ENCODE results near the gene EPAS1. TPM values are rescaled to one million over a fixed set of nuclear protein-coding genes. Genes with fewer than 3 reads are reported as not detected.

The EPAS1 gene
- total and polyA plus RNA-seq, 2 of the 13 experiments (the other 11 are each of a cell fraction or from before 2014, with no cell fraction given) = 47.1 to 182 TPM

DNA sequence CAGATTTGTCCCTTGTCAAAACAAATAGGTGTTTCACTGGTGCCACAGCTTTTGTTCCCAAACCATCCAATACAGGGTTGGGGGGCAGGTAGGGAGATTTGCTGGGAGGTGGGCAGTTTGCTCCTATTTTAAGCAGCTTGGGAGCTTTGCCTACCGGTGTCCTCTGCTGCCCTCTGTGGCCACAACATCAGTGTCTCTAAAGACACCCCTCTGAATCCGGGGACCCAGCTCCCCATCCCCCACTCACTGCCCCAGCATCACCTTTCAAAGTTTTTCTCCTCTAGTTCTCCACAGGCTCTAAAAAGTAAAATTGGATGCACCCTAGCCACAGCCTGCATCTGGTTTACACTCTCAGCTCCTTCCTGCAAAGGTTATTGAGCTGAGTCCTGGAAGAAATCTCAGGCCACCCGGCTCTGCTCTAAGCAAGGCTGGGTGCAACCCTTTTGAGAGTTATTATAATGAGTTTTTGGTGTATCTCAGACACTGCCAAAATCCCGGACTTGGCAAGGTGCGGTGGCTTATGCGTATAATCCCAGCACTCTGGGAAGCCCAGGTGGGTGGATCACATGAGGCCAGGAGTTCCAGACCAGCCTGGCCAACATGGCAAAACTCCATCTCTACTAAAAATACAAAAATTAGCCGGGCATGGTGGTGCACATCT, 2.9 kb upstream of the EPAS1 start (continued):
- TF ChIP-seq, protein P1, sequence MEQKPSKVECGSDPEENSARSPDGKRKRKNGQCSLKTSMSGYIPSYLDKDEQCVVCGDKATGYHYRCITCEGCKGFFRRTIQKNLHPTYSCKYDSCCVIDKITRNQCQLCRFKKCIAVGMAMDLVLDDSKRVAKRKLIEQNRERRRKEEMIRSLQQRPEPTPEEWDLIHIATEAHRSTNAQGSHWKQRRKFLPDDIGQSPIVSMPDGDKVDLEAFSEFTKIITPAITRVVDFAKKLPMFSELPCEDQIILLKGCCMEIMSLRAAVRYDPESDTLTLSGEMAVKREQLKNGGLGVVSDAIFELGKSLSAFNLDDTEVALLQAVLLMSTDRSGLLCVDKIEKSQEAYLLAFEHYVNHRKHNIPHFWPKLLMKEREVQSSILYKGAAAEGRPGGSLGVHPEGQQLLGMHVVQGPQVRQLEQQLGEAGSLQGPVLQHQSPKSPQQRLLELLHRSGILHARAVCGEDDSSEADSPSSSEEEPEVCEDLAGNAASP (CRISPR knock-in tag; IDR thresholded peaks at IDR 0.05; ENCODE audit: borderline replicate concordance) = peak; percentile 52; the same call in 1 of the 2 replicates
- no peak for TF ChIP-seq TCF7L2 (IDR thresholded peaks at IDR 0.05; ENCODE audit: low read depth, low read length)
- TF ChIP-seq, protein P2, sequence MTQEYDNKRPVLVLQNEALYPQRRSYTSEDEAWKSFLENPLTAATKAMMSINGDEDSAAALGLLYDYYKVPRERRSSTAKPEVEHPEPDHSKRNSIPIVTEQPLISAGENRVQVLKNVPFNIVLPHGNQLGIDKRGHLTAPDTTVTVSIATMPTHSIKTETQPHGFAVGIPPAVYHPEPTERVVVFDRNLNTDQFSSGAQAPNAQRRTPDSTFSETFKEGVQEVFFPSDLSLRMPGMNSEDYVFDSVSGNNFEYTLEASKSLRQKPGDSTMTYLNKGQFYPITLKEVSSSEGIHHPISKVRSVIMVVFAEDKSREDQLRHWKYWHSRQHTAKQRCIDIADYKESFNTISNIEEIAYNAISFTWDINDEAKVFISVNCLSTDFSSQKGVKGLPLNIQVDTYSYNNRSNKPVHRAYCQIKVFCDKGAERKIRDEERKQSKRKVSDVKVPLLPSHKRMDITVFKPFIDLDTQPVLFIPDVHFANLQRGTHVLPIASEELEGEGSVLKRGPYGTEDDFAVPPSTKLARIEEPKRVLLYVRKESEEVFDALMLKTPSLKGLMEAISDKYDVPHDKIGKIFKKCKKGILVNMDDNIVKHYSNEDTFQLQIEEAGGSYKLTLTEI (CRISPR knock-in tag; conservative IDR thresholded peaks at IDR 0.05) = no peak
- no peak for TF ChIP-seq CREM (IDR thresholded peaks at IDR 0.05)
- no peak for TF ChIP-seq CREM (CRISPR knock-in tag; IDR thresholded peaks at IDR 0.05)
- TF ChIP-seq NPAS2 (CRISPR knock-in tag; IDR thresholded peaks at IDR 0.05; ENCODE audit: borderline replicate concordance) = no peak
- TF ChIP-seq, protein P3, sequence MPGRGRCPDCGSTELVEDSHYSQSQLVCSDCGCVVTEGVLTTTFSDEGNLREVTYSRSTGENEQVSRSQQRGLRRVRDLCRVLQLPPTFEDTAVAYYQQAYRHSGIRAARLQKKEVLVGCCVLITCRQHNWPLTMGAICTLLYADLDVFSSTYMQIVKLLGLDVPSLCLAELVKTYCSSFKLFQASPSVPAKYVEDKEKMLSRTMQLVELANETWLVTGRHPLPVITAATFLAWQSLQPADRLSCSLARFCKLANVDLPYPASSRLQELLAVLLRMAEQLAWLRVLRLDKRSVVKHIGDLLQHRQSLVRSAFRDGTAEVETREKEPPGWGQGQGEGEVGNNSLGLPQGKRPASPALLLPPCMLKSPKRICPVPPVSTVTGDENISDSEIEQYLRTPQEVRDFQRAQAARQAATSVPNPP (CRISPR knock-in tag; IDR thresholded peaks at IDR 0.05) = no peak
- TF ChIP-seq ATAD3A (CRISPR knock-in tag; IDR thresholded peaks at IDR 0.05) = no peak
- TF ChIP-seq ZNF235 (CRISPR knock-in tag; IDR thresholded peaks at IDR 0.05; ENCODE audit: borderline replicate concordance) = no peak
- TF ChIP-seq ZBTB20 (CRISPR knock-in tag; IDR thresholded peaks at IDR 0.05; ENCODE audit: borderline replicate concordance, low read depth) = no peak
- TF ChIP-seq MTA1 (CRISPR knock-in tag; IDR thresholded peaks at IDR 0.05; ENCODE audit: borderline replicate concordance) = no peak
- no peak for TF ChIP-seq NR2F6 (IDR thresholded peaks at IDR 0.05)
- 0 out of 2 replicates have a peak, but pooled peaks have one; percentile 13 for TF ChIP-seq NR2F6 (CRISPR knock-in tag; IDR thresholded peaks at IDR 0.05)
- no peak for TF ChIP-seq AGO2 (optimal IDR thresholded peaks at IDR 0.05; ENCODE audit: low read depth, low read length)
- no peak for TF ChIP-seq NBN (conservative IDR thresholded peaks at IDR 0.05)
- TF ChIP-seq, protein P4, sequence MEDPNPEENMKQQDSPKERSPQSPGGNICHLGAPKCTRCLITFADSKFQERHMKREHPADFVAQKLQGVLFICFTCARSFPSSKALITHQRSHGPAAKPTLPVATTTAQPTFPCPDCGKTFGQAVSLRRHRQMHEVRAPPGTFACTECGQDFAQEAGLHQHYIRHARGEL (CRISPR knock-in tag; IDR thresholded peaks at IDR 0.05) = no peak
- no peak for TF ChIP-seq REL (CRISPR knock-in tag; conservative IDR thresholded peaks at IDR 0.05)
- TF ChIP-seq, protein P5, sequence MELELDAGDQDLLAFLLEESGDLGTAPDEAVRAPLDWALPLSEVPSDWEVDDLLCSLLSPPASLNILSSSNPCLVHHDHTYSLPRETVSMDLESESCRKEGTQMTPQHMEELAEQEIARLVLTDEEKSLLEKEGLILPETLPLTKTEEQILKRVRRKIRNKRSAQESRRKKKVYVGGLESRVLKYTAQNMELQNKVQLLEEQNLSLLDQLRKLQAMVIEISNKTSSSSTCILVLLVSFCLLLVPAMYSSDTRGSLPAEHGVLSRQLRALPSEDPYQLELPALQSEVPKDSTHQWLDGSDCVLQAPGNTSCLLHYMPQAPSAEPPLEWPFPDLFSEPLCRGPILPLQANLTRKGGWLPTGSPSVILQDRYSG (CRISPR knock-in tag; IDR thresholded peaks at IDR 0.05) = no peak
- TF ChIP-seq, protein P6, sequence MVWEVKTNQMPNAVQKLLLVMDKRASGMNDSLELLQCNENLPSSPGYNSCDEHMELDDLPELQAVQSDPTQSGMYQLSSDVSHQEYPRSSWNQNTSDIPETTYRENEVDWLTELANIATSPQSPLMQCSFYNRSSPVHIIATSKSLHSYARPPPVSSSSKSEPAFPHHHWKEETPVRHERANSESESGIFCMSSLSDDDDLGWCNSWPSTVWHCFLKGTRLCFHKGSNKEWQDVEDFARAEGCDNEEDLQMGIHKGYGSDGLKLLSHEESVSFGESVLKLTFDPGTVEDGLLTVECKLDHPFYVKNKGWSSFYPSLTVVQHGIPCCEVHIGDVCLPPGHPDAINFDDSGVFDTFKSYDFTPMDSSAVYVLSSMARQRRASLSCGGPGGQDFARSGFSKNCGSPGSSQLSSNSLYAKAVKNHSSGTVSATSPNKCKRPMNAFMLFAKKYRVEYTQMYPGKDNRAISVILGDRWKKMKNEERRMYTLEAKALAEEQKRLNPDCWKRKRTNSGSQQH (CRISPR knock-in tag; IDR thresholded peaks at IDR 0.05; ENCODE audit: low read depth) = no peak
- TF ChIP-seq ZNF138 (CRISPR knock-in tag; IDR thresholded peaks at IDR 0.05; ENCODE audit: low read depth) = no peak
- TF ChIP-seq HNRNPUL1 (IDR thresholded peaks at IDR 0.05; ENCODE audit: low read depth, low read length) = no peak
- no peak for TF ChIP-seq MED1 (CRISPR knock-in tag; IDR thresholded peaks at IDR 0.05)
- TF ChIP-seq KLF12 (CRISPR knock-in tag; IDR thresholded peaks at IDR 0.05; ENCODE audit: borderline replicate concordance) = no peak
- no peak for TF ChIP-seq MTA3 (CRISPR knock-in tag; IDR thresholded peaks at IDR 0.05)
- TF ChIP-seq ZNF121 (CRISPR knock-in tag; IDR thresholded peaks at IDR 0.05) = no peak
